ENCODE results near the gene IQCK.

- no peak for TF ChIP-seq POLR2AphosphoS5 (IDR thresholded peaks at IDR 0.05; ENCODE audit: borderline replicate concordance, low read depth, low read length)
- TF ChIP-seq EZH2 (IDR thresholded peaks at IDR 0.05) = no peak
- TF ChIP-seq FOXP2 (optimal IDR thresholded peaks at IDR 0.05; ENCODE audit: control extremely low read depth, extremely low read length, insufficient read depth) = no peak
These were observed 29.6 kb upstream of the IQCK start for GRCh38 chr16:19688396-19689024.

Data from SK-N-MC (cell line).